Measurements from ENCODE around the gene PKHD1.

- no peak for TF ChIP-seq MAX (IDR thresholded peaks at IDR 0.05)
- TF ChIP-seq TAF1 (IDR thresholded peaks at IDR 0.05; ENCODE audit: low read depth) = no peak
- TF ChIP-seq TEAD4 (IDR thresholded peaks at IDR 0.05) = no peak
- TF ChIP-seq TCF12 (IDR thresholded peaks at IDR 0.05; ENCODE audit: low read depth) = no peak
- no peak for TF ChIP-seq RAD21 (IDR thresholded peaks at IDR 0.05; ENCODE audit: low read depth)
- no peak for TF ChIP-seq EP300 (IDR thresholded peaks at IDR 0.05; ENCODE audit: borderline replicate concordance)
- no peak for TF ChIP-seq CREB1 (IDR thresholded peaks at IDR 0.05; ENCODE audit: low read depth)
- TF ChIP-seq REST (IDR thresholded peaks at IDR 0.05; ENCODE audit: low read depth) = no peak
- no peak for TF ChIP-seq EGR1 (IDR thresholded peaks at IDR 0.05)
- TF ChIP-seq YY1 (IDR thresholded peaks at IDR 0.05; ENCODE audit: low read depth) = no peak
- no peak for TF ChIP-seq ZBTB7A (IDR thresholded peaks at IDR 0.05; ENCODE audit: low read depth)
- TF ChIP-seq CEBPB (IDR thresholded peaks at IDR 0.05) = no peak
- no peak for TF ChIP-seq USF1 (IDR thresholded peaks at IDR 0.05)
Observed at GRCh38 chr6:51584163-51584562, 503.2 kb downstream of the PKHD1 start.

Data from Ishikawa (cell line).